GM20431 (cell line): ENCODE results near the gene DNM1.
"Not testable (repeated sequence)": the region's sequence is repeated elsewhere in the genome, so short reads cannot be mapped to it uniquely, and the experiment has no call there.

Experiments
- in situ Hi-C: fragments of 300-500 bp; cut with MseI, MboI; formaldehyde crosslinking; loops from one replicate; pipeline ENCODE4 v1.15.0; 2020; ENCODE audit warnings: low sequenced_read_pairs; ENCODE audit not compliant: unreplicated experiment

The DNM1 gene

GRCh38 chr9:128219831-128220230, 16.7 kb downstream of the DNM1 start:
- in situ Hi-C loops = no loop called here

DNA sequence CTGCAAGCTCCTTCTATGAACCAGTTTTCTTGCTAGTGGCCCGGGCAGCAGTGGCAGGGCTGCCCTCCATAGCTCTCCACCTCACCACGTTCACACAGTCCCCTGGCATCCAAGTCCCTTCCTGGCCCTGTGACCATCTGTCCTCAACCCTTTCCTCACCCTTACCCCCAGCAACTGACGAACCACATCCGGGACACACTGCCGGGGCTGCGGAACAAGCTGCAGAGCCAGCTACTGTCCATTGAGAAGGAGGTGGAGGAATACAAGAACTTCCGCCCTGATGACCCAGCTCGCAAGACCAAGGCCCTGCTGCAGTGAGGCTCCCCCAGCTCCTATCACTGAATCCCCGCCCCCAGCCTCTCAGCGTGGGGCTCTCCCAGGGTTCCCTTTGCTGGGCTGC, 18.8 kb downstream of the DNM1 start:
- in situ Hi-C loops = no loop called here

DNA sequence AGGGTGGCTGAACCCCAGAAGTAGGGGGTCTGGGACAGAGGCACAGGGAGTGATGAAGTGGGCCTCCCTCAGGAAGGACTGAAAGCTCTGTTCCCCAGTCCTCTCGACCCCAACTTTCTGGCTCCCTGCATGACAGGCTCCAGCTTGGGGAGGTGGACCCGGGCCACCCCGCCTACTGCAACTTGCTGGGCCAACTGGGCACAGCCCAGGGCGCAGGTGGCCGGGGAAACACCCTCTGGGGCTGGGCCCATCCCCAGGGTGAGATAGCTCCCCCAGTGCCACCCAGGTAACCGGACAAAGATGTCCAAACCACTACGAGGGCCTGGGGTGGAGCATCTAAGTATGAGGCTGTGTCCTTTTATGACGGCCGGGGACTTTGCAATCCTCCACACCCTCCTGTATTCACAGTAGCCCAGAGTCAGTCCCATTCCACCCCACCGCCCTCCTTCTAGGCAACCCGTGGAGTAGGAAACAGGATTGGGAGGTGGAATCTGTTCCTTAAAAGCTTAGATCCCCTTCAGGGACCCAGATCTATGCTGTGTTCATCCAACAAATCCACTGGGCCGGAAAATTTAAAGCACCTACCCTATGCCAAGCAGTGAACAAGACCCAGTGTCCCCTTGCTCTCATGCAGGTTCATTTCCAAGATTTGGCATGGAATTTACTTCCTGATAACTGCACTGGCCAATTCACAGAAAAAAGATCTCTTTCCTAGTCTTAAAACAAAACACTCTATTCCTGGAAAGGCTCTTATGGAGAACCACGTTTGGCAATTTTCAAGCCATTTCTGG, 19.9 kb downstream of the DNM1 start:
- in situ Hi-C loops = no loop called here

GRCh38 chr9:128224877-128225276, 21.7 kb downstream of the DNM1 start:
- in situ Hi-C loops = no loop called here

DNA sequence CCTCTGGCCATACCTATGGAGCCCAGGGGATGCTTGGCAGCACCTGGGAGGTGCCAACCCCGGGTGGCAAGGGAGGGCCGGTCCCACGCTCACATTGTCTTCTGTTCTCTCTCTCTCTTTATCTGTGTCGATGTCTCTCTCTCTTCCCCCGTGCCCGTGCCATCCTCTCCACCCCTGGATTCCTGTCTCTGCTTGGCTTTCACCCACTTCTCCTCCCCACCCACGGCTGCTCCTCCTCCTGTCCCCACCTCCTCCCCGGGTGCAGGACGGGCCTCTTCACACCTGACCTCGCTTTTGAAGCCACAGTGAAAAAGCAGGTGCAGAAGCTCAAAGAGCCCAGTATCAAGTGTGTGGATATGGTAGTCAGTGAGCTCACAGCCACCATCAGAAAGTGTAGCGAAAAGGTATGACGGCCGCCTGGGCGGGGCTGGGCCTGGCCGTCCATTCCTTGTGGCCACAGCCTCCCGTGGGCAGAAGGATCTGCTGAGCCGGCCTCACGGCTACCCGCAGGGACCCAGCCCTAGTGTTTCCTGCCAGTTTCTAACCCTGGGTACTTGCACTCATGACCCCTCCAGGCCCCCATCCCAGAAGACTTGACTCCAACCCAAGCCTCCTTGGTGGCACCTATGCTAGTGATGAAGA, 22.7 kb downstream of the DNM1 start:
- in situ Hi-C loops = no loop called here

DNA sequence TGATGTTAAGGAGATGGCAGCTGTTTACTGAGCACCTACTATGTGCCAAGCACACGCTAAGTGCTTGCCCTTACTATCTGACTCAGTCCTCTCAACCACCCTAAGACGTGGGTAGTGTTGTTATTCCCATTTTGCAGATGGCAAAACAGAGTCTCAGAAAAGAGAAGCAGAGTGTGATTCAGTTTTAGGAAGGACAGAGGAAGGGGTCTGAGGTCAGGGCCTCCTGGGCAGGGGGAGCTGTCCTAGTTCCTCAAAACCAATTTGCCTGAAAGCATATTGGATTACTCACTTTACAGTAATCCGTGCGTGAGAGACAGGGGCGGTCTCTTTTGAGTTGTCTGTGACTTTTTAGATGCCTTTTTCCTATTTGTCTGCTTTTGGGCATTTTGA, 23.2 kb downstream of the DNM1 start:
- in situ Hi-C loops = no loop called here

- in situ Hi-C loops = not testable (repeated sequence)
Observed at GRCh38 chr9:128230897-128231296, 27.7 kb downstream of the DNM1 start.

GRCh38 chr9:128231638-128232527, 28.7 kb downstream of the DNM1 start:
- in situ Hi-C loops = no loop called here

DNA sequence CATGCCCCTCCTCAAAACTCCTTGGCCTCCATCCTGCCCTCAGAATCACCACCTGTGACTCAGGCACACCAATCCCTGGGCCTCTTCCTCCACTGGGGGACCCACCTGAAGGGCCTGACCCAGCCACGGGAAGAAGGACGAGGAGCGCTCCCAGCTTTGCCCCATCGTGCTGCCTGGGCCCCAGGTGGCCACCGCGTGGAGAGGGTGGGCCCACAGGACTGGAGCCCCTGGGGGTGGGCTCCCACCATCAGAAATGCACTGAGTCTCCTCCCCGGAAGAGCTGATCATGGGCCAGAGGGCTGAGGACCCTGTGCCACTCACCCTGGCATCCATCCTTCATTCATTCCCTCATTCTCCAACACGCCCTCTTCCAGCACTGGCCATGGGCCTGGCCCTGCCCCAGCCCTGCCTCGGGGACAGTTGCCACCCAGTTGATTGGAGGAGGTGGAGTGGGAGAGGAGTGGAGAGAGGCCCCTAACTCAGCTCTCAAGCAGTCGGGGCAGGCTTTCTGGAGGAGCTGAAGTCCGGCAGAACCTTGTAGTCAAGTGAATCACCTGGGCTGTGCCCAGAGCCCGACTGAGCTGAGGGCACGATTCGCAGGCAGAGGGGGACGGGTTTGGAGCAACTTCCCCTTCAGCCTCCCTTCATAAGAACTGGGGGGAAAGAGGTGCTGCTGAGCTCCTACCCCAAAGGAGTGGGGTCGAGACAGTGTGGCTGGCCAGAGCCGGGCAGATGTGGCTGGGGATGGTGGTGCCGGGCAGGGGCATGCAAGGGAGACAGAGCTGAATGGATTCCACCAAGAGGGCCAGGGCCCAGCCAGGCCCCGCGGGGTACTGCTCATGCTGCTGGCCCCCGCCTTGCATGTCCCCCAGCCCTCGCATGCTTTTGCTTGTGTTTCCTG, 29.6 kb downstream of the DNM1 start:
- in situ Hi-C loops = no loop called here

- in situ Hi-C loops = no loop called here
Observed at GRCh38 chr9:128233817-128234406, 30.7 kb downstream of the DNM1 start.

- in situ Hi-C loops = no loop called here
Observed at GRCh38 chr9:128242124-128242523, 38.9 kb downstream of the DNM1 start.

DNA sequence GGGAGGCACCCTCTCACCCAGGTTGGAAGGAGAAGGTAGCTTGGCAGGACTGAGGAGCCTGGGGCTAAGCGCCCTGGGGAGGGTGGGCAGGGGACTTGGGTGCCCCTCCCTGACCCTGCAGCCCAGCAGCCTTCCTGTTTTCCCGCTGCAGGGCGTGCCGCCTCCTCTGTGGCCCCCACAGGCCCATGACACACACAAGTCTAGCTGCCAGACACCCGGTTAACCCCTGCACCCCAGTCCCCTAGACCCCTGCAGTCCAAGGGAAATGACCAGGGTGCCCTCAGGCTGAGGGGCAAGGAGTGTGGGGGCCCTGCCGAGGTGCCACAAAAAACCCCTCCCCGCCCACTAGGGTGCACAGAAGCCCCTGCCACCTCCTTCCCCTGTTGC, 39.6 kb downstream of the DNM1 start:
- in situ Hi-C loops = no loop called here

DNA sequence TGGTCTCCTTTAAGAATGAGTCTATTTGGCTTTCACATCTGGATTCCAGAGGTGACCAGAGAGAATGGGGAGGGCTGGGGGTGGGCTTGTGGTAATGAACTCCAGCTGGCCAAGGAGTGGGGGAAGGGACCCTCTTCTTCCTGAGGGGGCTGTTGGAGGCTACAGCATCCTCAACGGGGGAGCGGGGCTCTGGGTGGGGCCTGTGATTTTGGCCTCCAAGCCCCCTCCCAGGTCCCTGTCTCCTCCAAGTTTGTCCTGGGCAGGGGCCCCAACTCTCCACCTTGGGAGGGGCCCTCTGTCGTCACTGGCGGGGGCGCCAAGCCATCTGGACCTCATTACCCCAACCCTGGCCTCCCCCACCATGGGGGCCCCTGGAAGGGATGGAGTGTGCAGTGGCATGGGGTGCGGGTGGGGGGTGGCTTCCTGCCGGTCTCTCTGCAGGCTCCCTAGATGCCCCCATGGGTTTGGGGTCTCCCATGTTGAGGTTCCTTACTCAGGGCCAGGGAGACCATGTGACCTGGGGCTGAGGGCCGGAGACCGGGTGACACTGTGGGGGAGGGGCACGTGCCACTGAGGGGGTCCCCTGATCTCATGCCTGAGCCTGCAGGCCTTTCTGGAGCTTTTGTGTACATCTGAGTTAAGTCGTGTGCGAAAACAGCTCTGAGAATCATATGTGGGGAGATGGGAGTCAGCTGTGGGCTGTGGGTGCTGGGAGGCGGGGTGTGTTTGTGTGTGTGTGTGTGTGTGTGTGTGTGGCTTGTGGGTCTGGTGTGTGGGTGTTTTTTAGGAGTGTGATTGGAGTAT, 40.2 kb downstream of the DNM1 start:
- in situ Hi-C loops = no loop called here

DNA sequence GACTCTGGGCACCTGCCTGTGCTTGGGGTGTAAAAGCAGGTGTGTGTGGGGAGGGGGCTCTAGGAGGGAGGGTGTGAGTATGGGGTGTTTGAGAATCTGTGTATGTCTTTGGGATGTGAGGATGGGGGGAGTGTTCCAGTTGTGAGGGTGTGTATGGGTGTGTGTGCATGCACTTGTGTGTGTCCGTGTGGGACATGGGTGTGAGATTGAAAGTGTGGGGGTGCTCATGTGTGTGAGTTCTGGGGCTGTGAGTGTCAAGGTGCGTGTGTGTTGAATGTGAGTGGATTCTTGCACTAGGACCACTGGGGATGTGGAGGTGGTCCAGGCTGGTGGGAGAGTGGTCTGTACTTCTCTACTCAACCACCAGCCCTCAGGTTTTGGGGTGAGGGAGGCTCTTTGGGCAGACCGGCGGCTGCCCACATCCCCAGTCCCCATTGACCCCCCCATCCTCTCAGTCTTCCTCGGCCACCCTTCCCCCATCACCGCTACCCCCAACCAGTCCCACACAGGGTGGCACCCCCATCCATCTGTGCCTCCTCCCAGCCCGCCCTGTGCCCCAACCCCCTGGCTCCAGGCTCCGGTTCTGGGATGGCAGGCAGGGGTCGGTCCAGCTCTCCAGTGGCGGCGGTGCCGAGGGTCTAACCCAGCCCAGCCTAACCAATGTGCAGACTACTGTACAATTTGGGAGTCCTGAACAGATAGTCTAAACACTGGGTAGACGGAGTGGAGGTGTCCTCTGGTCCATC, 41.1 kb downstream of the DNM1 start:
- in situ Hi-C loops = no loop called here

GRCh38 chr9:128244837-128245231, 41.7 kb downstream of the DNM1 start:
- in situ Hi-C loops = no loop called here

DNA sequence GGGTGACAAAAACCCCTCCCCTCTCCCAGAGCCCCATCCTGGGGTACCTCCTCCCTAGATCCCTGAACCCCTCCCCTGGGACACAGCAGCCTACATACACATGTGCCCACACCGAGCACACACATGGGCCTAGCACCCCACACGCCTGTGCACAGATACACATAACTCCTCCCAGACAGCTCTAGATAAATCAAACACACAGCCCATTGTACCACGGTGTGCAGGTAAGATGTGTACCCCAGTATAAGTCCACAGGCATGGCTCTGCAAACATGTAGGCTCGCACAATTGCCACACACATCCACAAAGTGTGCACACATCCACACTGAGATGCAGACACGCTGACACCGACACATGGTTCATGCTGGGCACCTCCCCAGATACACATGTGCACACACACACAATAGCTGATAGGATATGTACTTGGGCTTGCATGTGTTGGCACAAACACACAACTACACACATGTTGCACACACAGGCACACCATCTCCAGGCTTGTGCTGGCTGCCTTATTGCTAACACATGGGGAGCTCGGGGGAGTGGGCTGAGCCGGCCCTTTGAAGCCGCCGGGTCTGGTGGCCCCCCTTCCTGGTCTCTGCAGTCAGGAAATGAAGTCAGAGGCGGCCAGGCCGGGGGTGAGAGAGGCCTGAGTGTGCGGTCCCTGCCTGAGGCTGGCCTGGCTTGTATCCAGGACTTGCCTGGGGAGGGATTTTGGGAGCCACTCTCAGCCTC, 42.4 kb downstream of the DNM1 start:
- in situ Hi-C loops = no loop called here

GRCh38 chr9:128246471-128246870, 43.3 kb downstream of the DNM1 start:
- in situ Hi-C loops = no loop called here
